Activated CD8-positive, alpha-beta memory T cell treated with anti-CD3 and anti-CD28 coated beads for 24 hours (primary cell): ENCODE results near the gene CNST.
"Not testable (repeated sequence)": the region's sequence is repeated elsewhere in the genome, so short reads cannot be mapped to it uniquely, and the experiment has no call there.

ENCODE experiments used
- DNase-seq: peaks from one replicate; pipeline ENCODE4 v3.0.0-alpha.2; 2020

The CNST gene

DNA sequence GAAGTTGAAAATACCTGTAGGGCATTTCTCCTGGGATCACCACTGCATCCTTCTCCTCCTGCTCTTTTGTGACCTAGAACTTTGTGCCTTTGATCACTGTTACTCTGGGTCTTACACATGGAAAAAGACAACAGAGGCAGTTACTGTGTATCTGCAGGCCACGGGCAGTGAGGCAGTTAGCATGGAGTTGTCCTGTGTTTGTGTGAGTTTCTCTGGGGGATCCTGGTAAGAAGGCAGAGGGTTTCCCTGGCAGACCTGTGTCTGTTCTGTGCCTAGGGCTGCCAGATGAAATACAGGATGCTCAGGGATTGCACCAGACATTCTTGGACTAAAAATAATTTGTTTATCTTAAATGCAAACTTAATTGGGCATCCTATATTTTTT is 113.5 kb downstream of the CNST start:
- DNase-seq: no peak

DNA sequence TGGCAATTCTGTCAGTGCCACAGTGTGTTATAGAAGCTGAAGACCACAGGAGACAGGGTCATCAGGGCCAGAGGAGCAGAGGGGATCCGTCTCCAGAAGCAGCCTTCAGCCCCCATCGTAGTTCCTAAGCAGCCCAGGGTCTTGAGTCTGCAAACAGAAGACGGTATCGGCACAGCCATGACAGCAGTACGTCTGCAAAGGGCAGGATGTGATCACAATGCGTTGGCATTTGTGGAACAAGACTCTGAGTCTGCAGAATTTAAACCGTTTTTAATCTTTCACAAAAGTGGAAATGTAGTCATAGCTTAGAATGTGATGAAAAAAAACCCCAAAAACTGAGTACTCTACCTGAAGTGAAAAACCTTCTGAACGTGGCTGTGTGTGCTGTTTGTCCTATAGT is 113.9 kb downstream of the CNST start:
- DNase-seq: no peak

GRCh38 chr1:246680696-246681130 is 114.5 kb downstream of the CNST start:
- DNase-seq: no peak

GRCh38 chr1:246681900-246682895 is 115.9 kb downstream of the CNST start:
- DNase-seq: no peak

DNA sequence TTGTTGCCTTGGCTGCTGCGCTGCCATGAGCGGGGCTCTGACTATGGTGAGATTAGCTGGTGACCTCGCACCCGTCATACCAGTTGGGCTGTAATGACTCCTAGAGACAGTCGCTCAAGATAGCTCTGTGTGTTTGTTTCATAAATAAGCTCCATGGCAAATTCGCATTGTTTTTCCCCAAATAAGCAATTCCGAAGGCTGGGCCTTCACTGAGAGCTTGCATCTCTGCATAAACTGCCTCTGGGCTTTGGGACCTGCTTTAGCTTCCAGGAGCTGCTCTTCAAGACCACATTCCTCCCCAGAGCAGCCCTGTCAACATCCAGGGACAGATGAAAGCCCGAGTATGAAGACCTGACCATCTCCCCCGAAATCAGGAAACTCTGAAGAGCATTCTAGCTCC is 117.3 kb downstream of the CNST start:
- no peak for DNase-seq

- no peak for DNase-seq
Measured at GRCh38 chr1:246687002-246687401, 120.7 kb downstream of the CNST start.

DNA sequence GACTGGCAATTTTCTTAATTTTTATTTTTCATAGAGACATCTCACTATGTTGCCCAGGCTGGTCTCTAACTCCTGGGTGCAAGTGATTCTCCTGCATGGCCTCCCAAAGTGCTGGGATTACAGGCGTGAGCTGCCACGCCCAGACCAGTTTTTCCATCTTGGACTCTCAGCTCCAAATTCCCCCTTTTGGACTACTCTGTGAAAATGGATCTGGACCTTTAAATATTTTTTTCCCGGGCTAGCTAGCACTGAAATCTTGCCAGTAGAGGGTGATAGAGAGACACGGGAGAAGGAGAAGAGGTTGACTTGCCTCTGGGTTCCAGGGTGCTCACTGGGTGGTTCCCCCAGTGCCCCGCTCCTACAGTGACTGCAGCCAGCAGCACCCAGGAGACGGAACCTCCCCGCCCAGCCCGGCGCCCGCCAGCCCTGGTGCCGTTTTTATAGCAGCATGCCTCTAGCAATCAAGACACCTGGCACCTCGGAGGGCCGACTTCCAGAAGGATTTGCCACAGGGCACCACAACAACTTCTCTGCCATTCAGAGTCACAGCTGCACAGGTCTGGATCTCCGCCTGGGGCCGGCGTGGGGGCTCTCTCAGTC is 123.3 kb downstream of the CNST start:
- DNase-seq: peak; percentile 63

DNA sequence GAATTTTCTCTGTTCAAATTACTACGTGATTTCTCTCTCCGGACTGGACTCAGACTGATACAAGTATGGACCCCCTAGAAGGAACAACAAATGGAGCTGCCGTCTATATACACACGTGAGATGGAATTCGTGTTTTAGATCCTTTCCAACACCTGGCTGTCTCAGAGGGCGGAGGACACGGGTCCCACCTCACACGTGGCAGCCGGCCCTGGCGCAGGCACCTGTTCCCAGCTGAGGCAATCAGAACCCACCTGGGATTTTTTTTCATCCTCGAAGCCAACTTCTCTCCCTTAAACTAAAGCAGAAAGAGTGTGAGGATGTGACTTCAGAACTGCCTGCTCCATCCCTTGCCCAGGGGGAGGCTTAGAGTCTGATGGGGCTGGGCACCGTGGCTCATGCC is 123.8 kb downstream of the CNST start:
- DNase-seq: no peak

- no peak for DNase-seq
Measured at GRCh38 chr1:246691622-246692495, 125.6 kb downstream of the CNST start.

GRCh38 chr1:246694213-246694895 is 128.1 kb downstream of the CNST start:
- DNase-seq: not testable (repeated sequence)

GRCh38 chr1:246695136-246695535 is 128.9 kb downstream of the CNST start:
- DNase-seq: no peak

DNA sequence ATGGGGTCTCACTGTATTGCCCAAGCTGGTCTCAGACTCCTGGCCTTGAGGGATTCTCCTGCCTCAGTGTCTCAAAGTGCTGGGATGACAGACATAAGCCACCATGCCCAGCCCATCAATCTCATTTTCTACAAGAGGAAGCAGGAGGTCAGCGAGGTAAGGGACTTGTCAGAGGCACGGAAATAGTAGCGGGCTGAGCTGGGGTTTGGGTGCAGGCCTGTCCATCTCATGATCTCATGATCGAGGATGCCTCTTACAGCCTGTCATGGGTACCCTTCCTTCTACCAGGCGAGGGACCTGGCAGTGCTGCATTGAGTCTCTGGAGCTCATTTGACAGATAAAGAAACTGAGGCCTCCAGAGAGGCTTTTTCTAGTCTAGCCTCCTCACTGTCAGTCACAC is 129.4 kb downstream of the CNST start:
- DNase-seq: no peak

GRCh38 chr1:246698466-246699094 is 132.3 kb downstream of the CNST start:
- DNase-seq: no peak

DNA sequence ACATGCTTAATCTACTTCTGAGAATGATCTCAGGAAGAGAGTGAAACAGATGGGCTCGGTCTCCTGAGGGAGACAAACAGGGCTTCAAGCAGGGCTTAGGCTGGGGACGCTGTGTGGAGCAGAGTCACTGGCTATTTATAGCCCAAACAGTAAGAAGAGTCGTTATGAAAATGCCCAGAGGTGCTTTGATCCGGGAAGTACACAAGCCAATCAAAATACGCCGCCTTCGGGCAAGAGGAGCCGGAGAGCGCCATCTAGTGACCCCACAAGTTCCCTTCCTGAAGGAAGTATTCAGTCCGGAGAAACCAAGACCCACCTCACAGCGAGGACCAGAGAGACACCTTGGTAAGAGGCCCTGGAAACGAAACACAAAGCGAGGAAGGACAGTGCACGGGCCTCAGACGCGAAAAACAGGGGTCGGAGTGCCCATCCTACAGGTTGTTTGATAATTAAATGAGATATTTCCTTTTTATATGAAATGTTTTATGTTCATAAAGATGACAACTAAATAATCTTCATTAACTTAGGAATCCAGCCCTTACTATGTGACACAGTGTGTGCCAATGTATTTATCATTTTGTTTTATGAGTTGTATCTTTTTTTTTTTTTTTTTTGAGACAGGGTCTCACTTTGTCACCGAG is 133.0 kb downstream of the CNST start:
- DNase-seq: peak; percentile 85

DNA sequence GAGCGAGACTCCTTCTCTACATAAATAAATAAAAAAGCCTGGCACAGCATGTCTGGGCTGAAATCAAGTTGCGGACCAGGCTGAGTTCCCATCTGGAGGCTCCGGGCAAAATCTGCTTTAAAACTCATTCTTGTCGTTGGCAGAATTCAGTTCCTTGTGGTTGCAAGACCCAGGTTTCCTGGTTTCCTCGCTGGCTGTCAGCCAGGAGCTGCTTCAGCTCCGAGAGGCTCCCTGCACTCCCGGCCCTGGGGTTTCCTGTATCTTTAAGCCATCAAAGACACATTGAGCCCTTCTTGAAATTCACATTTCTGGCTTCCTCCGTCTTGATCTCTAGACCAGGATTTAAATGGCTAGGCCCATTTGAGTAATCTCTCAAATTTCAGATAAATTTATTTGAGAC is 137.3 kb downstream of the CNST start:
- no peak for DNase-seq

GRCh38 chr1:246705368-246705767 is 139.1 kb downstream of the CNST start:
- DNase-seq: no peak

DNA sequence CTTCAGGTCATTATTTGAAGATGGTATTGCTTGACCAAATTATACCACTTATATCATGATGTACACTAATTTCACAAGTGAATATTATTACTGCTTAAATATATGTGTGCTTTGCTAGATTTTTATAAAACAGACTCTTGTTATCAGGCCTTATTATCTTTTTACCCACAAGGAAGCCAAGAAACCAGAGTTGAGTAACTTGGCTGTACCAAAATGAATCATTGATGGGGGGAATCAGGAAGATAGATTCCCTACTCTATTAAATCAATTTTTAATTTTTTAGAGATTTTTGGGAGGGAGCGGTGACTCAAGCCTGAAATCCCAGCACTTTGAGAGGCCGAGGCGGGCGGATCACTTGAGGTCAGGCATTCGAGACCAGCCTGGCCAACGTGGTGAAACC is 141.9 kb downstream of the CNST start:
- no peak for DNase-seq

DNA sequence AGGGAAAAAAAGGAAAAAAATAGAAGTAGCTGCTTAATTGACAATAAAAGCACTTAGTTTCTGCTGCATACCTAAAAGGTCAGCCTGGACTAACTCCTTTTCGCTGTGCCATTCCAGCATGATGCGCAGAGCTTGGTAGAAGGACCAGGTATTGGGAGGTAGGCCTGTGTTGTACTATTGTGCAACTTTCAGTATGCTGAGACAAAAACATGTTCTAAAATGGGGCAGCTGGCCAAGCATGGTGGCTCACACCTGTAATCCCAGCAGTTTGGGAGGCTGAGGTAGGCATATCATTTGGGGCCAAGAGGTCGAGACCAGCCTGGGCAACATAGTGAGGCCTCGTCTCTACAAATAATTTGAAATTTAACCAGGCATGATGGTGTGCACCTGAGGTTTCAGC is 142.9 kb downstream of the CNST start:
- DNase-seq: no peak

GRCh38 chr1:246709835-246710234 is 143.6 kb downstream of the CNST start:
- DNase-seq: no peak

DNA sequence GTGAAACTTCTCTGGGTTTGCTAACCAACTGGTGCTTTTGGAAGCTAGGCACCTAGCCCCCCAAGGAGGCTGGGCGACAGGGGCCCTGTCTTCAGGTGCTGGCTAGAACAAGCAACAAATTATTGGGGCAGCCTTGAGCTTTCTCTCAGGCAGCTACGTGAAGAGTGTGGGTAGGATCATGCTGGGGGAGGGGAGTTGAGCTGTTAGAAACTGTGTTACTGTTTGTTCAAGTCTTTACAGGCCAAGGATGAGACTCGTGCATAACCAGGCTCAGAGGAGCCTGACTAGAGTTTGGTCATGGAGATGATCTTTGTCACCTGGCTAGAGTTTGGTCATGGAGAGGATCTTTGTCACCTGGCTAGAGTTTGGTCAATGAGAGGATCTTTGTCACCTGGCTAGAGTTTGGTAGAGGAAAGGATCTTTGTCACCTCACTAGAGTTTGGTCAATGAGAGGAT is 145.3 kb downstream of the CNST start:
- no peak for DNase-seq

DNA sequence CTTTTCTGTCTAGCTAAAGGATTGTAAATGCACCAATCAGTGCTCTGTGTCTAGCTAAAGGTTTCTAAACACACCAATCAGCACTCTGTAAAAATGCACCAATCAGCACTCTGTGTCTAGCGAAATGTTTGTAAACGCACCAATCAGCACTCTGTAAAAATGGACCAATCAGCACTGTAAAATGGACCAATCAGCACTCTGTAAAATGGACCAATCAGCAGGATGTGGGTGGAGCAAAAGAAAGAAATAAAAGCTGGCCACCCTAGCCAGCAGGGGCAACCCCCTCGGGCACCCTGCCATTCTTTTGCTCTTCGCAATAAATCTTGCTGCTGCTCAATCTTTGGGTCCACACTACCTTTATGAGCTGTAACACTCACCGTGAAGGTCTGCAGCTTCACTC is 146.2 kb downstream of the CNST start:
- DNase-seq: not testable (repeated sequence)
